HT-29 (cell line): ENCODE results near the gene NME7. TPM values are rescaled to one million over a fixed set of nuclear protein-coding genes. Genes with fewer than 3 reads are reported as not detected.
A peak's percentile ranks its signal among the peaks of the same experiment; 100 is the strongest.

Source experiments
- DNase-seq: peaks from one replicate; pipeline ENCODE4 v3.0.0-alpha.2; 2015; ENCODE audit warnings: low spot score
- total RNA-seq: library from RNA; depleted of rRNA; stranded (reverse); fragments of >200 nt; shearing (Covaris generic); gene quantifications from 2 replicates; pipeline ENCODE4 v1.2.3, GENCODE V29; 2014

Gene NME7
- total RNA-seq, 1 experiment from 2014 or later = 7.1 TPM

- peak; percentile 56 for DNase-seq
Measured at GRCh38 chr1:169106921-169107602, 260.5 kb downstream of the NME7 start.

DNA sequence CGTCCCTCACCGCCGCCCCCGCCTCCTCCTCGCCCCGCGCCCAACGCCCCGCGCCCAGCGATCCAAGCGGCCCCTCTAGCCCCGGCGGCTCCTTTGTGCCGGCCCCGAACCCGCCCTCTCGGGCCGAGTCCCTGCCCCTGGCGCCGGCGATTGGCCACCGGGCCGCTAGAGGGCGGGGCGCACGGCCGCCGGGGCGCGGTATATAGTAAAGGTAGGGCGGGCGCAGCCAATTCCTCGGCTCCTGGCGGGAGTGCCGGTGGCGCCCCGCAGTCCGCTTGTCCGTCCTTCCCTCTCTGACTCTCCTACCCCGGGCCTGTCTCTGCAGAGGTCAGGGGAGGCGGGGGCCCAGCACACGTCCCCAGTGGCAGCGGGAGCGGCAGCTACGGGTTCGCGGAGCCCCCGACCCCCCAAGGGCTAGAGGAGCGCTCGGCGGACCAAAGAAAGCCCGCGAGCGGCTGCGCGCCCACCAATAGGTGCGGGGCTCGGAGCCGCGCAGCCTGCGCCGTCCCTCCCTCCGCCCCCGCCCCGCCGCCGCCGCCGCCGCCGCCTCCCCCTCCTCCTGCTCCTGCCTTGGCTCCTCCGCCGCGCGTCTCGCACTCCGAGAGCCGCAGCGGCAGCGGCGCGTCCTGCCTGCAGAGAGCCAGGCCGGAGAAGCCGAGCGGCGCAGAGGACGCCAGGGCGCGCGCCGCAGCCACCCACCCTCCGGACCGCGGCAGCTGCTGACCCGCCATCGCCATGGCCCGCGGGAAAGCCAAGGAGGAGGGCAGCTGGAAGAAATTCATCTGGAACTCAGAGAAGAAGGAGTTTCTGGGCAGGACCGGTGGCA, 261.3 kb downstream of the NME7 start, which contains the start of gene ATP1B1:
Gene ATP1B1, plus strand, starts transcription at position 596 of the 826 bp plus-strand sequence. Its CDS starts 140 bp downstream, at position 736.
- peak; percentile 92 for DNase-seq

GRCh38 chr1:169105434-169106094, 262.0 kb downstream of the NME7 start:
- peak; percentile 94 for DNase-seq

DNA sequence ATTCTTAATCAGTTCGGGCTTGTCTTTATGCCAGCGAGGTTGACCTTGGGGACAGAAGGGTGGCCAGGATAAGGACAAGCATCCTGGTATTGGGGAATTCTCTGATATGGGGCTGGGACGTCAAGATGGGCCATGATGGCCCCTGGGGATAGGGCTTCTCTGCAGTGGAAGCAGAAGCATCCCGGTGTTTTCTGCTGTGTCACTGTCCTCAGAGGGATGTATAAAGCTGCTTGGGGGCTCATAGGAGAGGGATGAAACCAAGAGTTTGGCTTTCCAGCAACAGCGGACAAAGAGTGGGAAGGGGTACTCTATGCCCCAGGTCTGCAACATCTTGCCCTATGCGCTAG, 262.5 kb downstream of the NME7 start:
- DNase-seq = no peak

GRCh38 chr1:169103480-169103893, 264.1 kb downstream of the NME7 start:
- DNase-seq = no peak

- DNase-seq = no peak
Measured at GRCh38 chr1:169103002-169103401, 264.6 kb downstream of the NME7 start.

GRCh38 chr1:169102567-169102966, 265.0 kb downstream of the NME7 start:
- DNase-seq = no peak

DNA sequence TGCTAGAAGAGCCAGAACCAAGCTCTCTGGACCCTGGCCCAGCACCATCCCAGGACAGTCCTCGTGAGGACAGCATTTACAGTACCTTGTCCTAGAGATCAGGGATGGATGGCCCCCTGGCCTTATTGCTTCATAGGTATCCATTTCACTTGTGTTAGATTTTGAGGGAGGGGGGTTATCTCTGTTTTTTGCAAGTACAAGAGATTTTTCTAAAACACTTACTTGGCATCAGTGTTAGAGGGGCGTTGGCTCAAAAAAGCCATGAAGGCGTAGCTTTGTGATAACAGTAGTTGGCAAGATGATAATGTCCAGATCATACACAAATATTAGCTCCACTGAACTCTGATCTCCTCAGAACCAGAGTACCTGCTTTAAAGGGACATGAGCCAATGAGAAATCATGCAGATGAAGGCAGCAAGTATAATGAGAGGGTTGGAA, 266.9 kb downstream of the NME7 start:
- DNase-seq = no peak

GRCh38 chr1:169100208-169100607, 267.4 kb downstream of the NME7 start:
- no peak for DNase-seq

DNA sequence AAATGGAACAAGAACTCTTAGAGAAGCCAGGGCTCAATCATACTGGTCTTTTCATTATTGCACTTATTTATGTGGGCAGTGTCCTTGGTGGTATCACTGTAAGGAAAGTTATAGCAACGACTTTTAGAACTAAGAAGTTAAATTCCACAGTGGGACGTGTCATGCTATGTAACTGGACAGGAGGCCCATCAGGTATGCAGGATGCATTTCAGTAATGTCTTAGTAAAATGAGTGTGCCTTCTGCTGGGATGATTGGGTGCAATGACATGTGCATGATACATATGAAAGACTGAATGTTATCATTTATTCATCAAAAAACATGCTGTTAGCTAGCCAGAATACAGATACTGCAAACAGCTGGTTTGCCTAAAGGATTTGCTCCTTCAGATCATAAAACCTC, 268.0 kb downstream of the NME7 start:
- no peak for DNase-seq

GRCh38 chr1:169098380-169098779, 269.2 kb downstream of the NME7 start:
- no peak for DNase-seq

- DNase-seq = no peak
Measured at GRCh38 chr1:169094897-169095569, 272.6 kb downstream of the NME7 start.

GRCh38 chr1:169092399-169092798, 275.2 kb downstream of the NME7 start:
- no peak for DNase-seq

- DNase-seq = no peak
Measured at GRCh38 chr1:169091480-169091941, 276.1 kb downstream of the NME7 start.

- DNase-seq = no peak
Measured at GRCh38 chr1:169090900-169091311, 276.7 kb downstream of the NME7 start.

- DNase-seq = no peak
Measured at GRCh38 chr1:169090308-169090899, 277.2 kb downstream of the NME7 start.

DNA sequence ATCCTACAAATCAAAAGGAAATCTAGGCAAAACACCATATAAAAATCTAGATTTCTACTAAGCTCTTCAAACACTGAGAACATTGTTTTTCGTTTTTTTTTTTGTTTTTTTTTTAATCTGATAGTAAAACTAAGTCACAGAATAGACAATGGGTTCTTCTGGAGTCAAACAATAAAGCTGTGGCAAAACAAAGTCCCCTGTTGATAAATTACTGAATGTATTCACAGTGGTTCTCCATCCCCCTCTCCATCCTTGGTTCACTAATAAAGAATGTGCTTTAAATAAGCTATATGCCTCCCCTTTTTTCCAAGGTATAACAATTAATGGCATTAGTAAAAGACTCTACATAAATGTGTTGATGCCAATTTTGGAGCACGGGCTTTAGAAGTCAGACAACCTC, 277.8 kb downstream of the NME7 start:
- no peak for DNase-seq

- no peak for DNase-seq
Measured at GRCh38 chr1:169087876-169088275, 279.7 kb downstream of the NME7 start.

DNA sequence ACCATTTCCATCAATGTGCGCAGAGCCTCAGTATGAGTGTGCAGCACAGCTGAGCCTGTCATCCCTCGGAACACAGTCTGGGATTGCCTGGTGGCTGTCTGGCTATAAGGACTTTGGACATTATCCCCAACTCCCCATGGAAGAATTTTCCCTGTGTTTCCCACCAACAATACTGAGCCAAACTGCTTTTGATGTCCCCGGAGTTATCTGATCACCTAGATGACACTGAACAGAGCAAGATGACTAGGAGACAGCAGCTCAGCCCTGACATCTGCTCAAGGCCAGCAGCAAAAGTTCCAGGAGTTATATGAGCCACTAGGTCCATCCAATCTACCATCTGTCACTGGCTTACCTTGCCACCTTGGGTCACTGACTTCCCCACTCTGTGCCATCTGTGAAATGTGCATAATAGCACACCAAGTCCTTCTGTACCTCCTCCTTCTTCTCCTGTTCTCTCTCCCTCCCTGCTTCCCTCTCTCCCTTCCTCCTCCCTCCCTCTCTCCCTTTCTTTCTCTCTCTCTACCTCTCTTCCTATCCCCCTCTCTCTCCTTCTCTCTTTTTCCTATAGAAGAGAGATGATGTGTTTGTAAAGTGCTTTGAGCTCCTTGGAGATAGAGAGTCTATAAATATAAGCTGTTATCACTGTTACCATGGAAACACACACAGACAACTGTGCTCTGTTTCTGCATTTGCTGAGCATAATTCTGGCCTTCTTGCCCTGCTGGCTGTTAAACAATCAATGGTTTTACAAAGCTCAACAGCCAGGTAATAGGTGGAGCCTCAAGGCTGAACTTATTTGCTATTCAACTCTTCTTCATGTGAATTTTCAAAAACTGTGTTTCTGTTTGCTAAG, 280.8 kb downstream of the NME7 start:
- peak; percentile 66 for DNase-seq

DNA sequence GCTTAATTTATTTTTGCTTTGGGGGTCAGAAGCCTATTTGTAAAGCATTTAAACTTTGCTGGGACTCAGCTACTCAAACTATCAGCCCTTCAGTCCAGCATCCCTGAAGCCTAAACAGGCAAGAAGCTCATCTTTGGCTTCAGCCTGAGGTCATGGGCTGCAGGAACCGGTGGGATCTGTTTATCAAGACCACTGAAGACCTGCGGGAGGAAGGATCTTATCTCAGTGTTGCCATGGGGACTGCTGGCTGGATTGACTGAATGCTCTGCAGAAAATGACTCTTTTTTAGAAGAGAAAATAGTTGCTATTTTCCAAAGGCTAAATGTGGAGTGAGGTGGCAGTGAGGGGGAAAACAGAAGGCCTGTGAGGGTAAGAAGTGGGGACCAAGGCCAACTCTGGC, 281.7 kb downstream of the NME7 start:
- no peak for DNase-seq
